Fibroblast of the aortic adventitia (primary cell): Measurements from ENCODE around the gene BCL2A1. TPM values are rescaled to one million over a fixed set of nuclear protein-coding genes. Genes with fewer than 3 reads are reported as not detected.
"Not testable (repeated sequence)": the region's sequence is repeated elsewhere in the genome, so short reads cannot be mapped to it uniquely, and the experiment has no call there.

Experiments used
- DNase-seq: peaks from one replicate; pipeline ENCODE4 v3.0.0-alpha.2; 2010; ENCODE audit warnings: low read depth
- H3K4me3 ChIP-seq: 2 replicates; pipeline ENCODE4 v1.5.1; 2011; ENCODE audit warnings: low read depth, mild to moderate bottlenecking, control low read depth, low read length, moderate library complexity
- CTCF ChIP-seq: IDR thresholded peaks from 2 replicates; pipeline ENCODE4 v1.5.1; 2011; ENCODE audit warnings: mild to moderate bottlenecking, low read length, control low read depth, inconsistent platforms; ENCODE audit not compliant: insufficient read depth
- total RNA-seq: library from RNA; depleted of rRNA; stranded (reverse); fragments of >200 nt; gene quantifications from 2 replicates; pipeline ENCODE4 v1.2.3, GENCODE V29; 2012; ENCODE audit warnings: low replicate concordance

BCL2A1 gene
- total RNA-seq, 1 donor: 0.81 TPM

GRCh38 chr15:79918278-79918677, 52.7 kb downstream of the BCL2A1 start:
- no peak for DNase-seq
- no peak for TF ChIP-seq CTCF
- no peak overlapping the region for H3K4me3 ChIP-seq

DNA sequence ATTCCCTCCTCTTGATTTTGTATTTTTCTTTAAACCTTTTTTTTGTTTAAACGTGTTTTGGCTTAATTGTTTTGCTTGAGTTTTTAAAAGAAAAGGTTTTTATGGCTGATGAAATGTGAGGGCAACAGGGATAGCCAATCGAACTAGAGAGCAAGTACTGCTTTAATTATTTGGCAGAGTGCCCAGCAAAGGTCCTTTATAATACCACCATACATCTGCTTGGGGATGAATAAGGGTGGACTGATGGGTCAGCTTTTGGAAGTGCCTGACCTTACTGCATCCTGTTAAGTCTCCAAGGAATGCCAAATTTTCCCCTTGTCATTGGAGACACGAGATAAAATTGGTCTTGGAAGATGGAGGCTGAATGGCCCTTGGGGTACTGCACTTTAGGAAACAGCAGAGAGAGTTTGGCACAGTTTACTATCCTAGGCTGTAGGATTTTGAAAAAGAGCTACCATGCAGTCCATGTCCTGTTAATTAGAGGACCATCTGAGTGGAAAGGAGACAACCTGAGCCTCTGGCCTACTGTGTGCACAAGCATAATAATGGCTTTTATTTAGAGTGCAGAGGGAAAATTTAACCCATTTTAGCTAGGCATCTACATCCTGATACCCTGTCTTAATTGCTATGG, 54.4 kb downstream of the BCL2A1 start:
- no peak overlapping the region for H3K4me3 ChIP-seq
- no peak for TF ChIP-seq CTCF
- no peak for DNase-seq

DNA sequence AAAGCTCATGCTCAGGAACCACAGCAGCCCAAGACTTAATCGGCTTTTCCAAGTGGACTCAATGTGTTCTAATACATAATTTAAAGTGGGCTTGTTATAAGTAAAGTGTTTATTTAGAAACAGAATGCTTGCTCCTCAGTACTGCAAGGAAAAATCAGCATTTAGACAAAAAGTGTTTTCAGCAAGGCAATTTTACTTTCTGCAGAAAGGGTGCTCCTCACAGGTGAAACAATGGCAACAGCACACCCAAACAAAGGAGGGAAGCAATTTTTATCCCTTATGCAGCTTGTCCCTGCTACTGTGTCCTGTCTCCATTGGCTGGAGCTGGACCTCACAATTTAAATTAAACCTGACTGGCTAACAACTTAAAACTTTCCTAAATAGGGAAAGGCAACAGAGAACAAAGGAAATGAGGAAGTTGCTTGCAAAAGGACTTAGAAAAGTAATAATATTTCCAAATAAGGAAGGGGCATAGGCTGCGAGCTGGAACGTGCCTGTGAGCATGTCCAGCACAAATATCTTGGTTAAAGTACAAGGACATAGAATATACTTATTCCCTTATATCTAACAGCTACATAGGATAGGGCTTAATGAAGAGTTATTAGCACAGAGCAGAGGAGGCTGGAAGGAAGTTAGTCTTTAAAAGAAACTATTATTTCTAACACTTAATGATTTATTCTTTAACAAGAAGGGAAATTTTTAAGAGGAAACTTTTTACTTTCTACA, 55.1 kb downstream of the BCL2A1 start:
- not testable (repeated sequence) for H3K4me3 ChIP-seq, DNase-seq

- H3K4me3 ChIP-seq: no peak overlapping the region
- TF ChIP-seq CTCF: no peak
Observed at GRCh38 chr15:79914728-79915127, 56.3 kb downstream of the BCL2A1 start.

More at GRCh38 chr15:79914728-79915127, 56.3 kb downstream of the BCL2A1 start:
- no peak for DNase-seq

Other genes with a start within 250 kb of the BCL2A1 start
- gene MTHFS, start 74.2 kb downstream of the BCL2A1 start, total RNA-seq: 8.2 and 8.4 TPM in 2 replicates
- 27.2 and 125 TPM in 2 replicates for gene ZFAND6, start 88.5 kb upstream of the BCL2A1 start, total RNA-seq
- 28.9 and 38.1 TPM in 2 replicates for gene FAH, start 181.8 kb upstream of the BCL2A1 start, total RNA-seq